IPS-NIHi7 (cell line): ENCODE data around the gene RNF138.
"Not testable (repeated sequence)": the region's sequence is repeated elsewhere in the genome, so short reads cannot be mapped to it uniquely, and the experiment has no call there.

ENCODE experiments used
- DNase-seq: peaks from one replicate; pipeline ENCODE4 v3.0.0; 2012; ENCODE audit warnings: mixed read lengths; ENCODE audit errors: extremely low spot score

RNF138 gene

DNA sequence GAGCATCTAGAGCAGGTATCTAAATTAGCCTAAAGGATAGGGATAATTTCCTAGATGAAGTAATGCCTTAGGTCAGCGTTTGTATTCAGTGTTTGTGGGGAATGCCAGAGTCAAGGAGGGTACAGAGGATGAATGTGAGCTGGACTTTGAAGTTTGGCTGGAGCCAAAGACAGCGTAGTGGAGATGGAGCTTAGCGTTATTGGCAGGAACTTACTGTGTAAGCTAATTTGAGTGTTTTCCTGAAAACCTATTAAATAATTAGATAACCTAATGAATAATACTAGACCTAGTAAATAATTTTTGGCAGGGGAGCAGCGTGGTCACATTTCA is 4.2 kb downstream of the RNF138 start:
- DNase-seq = no peak

DNA sequence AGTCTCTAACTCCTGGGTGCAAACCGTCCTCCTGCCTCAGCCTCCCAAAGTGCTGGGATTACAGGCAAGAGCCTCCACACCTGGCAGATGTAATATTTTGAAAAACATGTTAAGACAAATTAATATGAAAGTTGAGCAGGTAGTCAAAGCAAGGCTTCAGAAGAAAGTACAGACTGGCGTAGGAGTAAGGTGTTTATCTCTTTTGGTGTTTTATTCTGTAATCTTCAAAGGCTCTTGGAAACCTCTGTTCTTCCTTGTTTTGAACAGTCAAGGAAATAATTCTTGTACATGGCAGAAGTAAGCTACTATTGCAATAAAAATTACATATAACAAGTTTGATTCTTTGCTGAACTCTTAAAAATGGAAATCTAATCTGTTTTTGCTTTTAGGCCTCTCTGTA is 5.3 kb downstream of the RNF138 start:
- DNase-seq = no peak

DNA sequence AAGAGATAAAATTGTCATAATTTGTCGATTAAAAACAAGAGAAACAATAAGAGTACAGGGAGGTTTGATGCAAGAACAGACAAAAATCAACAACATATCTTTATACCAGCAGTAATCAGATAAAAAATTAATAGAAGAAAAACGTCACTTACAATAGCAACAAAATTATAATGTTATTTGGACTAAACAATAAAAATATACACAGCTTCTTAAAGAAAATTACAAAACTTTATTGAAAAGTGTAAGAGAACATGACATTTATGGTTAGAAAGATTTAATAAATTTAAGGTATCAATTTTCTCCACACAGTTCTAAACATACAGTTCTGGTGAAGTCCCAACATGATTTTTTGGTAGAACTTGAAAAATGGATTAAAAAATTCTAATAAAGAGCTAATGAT is 12.8 kb downstream of the RNF138 start:
- DNase-seq = no peak

DNA sequence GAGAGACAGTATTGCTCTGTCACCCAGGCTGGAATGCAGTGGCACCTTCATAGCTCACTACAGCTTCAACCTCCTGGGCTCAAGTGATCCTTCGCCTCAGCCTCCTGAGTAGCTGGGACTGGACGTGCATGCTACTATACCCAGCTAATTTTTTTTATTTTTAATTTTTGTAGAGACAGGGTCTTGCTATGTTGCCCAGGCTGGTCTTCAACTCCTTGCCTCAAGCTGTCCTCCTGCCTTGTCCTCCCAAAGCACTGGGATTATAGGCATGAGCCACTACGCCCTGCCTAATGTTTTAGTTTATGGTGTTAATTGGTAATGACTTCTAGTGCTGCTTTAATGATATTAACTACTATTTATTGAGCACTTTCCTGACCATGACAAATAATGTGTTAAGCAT is 18.3 kb downstream of the RNF138 start:
- no peak for DNase-seq

DNA sequence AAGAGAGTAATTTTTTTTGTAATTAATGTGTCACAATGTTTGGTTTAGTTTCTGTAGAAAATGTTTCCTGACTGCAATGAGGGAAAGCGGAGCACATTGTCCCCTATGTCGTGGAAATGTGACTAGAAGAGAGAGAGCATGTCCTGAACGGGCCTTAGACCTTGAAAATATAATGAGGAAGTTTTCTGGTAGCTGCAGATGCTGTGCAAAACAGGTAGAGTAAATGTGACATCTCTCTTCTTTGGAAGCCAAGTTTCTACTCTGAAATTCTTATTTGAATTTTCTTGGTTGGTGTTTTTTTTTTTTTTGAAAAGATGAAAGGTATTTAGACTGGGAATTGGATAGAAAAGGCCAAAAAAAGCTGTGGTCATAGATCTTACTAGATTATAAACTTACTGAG is 20.0 kb downstream of the RNF138 start:
- no peak for DNase-seq

DNA sequence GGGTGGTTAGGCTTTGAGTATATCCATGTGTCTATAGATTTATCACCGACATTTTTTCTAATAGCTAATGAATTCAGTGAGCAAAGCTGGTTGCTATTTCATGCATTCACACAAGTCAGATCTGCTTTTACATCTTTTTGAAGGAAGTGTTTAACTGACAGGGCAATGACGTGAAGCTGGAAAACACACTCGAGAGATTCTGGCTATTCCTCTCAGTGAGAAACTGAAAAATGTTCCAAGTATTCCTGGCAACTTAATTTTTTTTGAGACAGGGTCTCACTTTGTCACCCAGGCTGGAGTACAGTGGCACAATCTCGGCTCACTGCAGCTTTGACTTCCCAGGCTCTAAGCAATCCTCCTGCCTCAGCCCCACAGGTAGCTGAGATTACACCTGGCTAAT is 21.2 kb downstream of the RNF138 start:
- DNase-seq = no peak

DNA sequence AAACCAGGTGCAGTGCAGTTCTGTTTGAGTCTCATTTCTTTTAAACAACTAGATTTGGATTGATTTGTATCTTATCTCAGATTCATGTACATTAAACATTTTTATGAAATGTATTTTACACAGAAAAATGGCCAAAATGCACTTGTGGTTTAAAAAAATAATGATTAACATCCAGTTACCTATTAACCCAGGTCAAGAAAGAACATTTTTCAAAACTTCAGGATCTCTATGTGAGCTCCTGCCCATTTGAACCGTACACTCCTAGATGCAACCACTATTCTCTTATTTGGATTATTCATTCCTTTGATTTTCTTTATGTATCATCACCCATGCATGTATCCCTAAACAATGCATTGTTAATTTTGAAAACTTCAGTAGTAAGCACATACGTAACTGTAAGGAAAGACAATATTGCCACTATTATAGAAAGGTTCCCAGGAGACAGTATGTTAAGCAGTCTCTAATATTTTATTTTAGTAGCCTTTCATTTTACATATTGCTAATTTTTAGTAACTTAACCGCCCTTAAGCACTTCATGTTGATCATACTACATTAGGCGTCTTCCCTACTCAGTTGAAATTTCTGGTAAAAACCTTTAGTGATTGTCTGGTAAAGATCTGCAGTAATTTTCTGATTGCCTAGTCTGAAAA is 22.7 kb downstream of the RNF138 start:
- no peak for DNase-seq

DNA sequence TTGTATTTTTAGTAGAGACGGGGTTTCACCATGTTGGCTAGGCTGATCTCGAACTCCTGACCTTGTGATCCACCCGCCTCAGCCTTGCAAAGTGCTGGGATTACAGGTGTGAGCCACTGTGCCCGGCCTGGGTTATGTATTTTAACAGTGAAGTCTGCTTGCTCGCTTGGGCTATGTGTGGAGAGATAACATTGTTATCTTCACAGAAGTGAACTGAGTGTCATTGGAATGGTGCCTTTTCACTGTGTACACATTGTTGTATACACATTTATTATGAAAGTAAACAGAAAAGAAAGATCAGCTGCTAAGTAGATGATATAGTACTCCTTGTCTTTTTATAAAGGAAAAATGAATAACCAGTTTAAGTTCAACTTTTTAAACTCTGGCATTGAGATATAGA is 30.4 kb downstream of the RNF138 start:
- DNase-seq = no peak

DNA sequence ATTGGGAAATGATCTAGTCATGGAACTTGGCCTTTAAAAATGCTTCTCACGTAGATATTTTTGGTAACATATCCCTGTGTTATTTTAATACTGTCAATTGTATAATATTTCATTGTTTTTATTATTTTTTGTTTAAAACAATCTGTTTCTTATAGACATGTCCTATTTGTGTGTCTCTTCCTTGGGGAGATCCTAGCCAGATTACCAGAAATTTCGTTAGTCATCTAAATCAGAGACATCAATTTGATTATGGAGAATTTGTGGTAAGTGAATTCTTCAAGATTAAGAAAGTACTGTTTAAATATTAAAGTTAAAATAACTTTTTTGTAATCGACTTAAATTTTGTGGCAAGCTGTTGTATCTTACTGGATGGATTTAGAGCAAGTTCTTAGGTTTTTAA is 34.9 kb downstream of the RNF138 start:
- DNase-seq = no peak

DNA sequence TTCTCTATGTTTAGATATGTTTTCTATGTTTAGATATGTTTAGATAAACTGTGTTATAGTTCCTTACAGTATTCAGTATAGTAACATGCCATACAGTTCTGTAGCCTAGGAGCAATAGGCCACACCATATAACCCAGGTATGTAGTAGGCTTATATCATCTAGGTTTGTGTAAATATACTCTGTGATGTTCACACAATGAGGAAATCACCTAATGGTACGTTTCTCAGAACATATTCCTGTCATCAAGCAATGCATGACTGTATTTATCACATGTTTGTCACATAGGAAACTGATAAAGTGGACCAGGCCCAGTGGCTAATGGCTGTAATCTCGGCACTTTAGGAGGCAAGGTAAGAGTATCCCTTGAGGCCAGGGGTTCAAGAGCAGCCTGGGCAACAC is 44.0 kb downstream of the RNF138 start:
- DNase-seq = no peak

DNA sequence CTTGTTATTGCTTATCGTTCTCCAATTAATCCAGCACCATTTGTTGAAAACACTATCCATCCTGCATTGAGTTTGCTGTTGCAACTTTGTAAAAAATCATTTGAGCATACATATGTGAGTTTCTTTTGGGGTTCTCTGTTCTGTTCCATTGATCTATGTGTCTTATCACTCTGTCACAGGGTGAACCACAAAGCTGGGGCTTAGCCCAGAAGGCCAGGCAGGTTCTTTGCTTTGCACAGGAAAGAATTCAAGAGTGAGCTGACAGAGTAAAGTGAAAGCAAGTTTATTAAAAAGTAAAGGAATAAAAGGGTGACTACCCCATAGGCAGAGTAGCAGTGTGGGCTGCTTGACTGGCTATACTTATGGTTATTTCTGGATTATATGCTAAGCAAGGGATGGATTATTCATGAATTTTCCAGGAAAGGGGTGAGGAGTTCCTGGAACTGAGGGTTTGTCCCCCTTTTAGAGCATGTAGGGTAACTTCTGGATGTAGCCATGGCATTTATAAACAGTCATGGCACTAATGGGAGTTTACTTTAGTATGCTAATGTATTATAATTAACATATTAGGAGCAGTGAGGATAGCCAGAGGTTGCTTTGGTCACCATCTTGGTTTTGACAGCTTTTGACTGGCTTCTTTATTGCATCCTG is 46.8 kb downstream of the RNF138 start:
- no peak for DNase-seq

DNA sequence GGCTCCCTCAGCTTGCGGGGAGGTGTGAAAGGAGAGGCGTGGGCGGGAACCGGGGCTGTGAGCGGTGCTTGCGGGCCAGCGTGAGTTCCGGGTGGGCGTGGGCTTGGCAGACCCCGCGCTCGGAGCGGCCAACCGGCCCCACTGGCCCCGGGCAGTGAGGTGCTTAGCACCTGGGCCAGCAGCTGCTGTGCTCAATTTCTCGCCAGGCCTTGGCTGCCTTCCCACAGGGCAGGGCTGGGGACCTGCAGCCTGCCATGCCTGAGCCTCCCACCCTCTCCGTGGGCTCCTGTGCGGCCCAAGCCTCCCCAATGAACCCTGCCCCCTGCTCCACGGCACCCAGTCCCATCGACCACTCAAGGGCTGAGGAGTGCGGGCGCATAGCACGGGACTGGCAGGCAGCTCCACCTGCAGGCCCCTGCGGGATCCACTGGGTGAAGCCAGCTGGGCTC is 48.2 kb downstream of the RNF138 start:
- no peak for DNase-seq

DNA sequence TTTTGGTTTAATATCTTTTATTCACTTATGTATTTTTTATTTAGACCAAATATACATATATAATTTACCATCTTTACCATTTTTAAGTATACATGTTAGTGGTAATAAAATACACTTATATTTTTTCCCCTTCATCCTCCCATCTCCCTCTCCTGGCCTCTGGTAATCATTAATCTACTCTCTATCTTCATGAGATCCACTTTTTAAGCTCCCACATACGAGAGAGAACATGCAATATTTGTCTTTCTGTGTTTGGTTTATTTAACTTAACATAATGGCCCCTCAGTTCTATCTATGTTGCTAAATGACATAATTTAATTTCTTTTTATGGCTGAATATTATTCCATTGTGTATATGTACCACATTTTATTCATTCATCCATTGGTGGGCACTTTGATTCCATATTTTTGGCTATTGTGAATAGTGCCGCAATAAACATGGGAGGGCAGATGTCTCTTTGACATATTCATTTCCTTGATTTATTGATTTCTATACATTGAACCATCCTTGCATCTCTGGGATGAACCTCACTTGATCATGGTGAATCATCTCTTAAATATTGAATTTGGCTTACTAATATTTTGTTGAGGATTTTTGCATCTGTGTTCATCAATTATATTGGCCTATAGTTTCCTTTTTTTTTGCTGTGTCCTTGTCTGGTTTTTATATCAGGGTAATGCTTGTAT is 56.7 kb downstream of the RNF138 start:
- no peak for DNase-seq

DNA sequence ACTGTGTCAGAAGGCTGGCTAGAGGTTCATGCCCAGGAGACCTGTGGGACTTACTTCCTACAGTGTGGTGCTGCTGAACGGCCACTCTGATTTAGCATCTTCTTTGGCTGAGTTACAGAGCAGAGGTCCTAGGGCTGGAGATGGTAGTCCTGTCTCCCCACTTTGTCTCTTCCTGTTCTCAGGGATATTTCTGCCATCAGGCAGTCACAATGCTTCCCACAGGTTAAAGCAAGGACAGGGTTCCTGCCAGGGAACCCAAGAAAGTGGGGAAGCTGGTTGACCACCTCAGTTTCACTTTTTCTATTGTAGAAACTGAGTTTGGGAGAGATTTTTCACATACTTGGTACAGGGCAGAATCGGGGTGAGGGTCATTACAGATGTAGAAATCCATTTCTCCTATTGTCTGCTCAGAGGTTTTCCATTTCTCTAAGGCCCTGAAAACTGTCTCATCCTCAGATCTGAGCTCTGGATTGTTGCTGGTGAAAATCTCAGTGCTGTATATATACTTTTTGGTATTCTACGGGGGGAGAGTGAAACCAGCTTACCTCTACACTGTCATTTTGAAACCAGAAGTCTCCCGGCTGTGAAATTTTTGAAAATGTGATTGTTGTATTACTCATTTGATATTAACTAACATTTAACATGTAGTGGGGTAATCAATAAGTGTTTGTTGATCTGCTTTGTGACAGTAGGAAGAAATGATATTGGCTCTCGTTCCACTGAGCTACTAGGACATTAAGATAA is 61.2 kb downstream of the RNF138 start:
- DNase-seq = no peak

DNA sequence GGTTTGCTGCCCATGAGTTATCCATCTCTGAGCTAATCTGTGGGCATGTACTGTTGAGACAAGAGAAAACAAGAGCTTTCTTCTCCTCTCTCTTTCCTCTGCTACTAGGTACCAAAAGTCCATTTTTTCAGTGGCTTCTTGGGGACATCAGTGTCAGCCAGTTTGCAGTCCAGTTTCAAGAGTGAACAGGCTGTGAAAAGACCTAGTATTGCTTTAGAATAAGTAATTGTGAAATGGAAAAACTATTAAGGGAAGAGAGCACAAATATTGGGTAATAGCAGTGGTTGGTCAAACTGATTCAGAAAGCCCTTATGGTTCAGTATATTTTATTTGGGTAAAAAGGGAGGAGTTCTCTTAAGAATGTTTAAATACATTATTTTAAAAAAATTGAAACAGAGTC is 65.2 kb downstream of the RNF138 start:
- DNase-seq = no peak

DNA sequence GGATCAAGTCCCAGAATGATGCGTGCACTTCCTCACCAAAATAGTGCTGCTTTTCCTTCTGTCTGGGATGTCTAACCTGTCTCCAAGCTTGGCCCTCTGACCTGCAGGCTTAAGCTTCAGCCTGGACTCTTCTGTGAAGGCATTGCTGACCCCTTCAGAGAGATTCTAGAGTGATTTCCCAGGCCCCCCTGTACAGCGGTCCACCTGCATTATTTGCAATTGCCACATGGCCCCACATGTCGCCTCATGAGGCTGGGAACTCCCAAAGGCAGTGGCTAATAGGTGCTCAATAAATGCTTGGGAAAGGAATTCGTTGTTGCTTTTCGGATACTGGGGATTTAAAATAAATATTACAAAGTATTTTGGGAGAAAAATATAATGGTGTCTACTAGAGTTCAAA is 65.9 kb downstream of the RNF138 start:
- DNase-seq = no peak

DNA sequence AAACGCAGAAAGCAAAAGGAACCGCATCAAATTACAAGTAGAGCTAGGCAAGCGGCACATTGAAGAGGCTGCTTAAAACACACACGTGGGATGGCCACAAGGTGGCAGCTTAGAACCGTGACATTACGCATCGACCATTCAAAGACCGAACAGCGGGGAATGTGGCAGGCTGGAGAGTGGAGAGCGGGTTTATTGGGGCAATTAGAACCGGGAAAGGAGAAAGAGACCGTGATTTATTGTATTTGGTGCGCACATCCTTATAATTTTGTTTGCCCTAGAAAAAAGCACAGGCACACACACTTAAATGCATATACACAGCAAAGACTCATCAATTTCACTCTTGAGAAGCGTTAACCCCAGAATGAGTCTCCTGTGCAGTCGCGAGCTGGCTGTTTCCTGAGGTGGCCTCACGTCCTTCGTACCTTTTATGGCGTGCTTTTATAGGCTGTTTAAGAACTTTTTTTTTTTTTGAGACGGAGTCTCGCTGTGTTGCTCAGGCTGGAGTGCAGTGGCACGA is 66.5 kb downstream of the RNF138 start:
- peak; percentile 89 for DNase-seq

DNA sequence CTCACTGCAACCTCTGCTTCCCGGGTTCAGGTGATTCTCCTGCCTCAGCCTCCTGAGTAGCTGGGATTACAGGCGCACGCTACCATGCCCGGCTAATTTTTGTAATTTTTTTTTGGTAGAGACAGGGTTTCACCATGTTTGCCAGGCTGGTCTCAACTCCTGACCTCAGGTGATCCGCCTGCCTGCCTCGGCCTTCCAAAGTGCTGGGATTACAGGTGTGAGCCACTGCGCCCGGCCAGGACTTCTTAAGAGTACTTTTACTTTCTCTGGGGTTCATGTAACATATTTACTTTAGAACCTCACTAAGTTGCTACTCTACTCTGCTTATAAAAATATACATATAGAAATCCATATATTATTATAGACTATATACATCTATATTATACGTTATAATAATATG is 67.0 kb downstream of the RNF138 start:
- not testable (repeated sequence) for DNase-seq

DNA sequence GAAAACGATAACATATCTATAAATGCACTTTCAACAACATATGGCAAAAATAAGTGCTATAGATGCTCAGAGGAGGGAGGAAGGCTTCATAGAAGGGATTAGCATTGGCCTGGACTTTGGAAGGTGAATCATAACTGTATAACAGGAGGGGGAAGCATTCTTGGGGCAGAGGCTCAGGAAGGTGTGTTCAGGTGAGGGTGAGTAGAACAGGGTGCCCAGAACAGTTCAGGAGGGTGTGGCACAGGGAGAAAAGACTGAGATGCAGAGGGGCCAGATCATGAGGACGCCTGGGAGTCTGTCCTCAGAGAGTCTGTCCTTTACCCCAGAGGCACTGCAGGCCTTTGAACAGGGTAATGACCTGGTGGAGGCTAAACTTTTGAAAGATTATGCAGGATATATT is 68.9 kb downstream of the RNF138 start:
- DNase-seq = no peak

DNA sequence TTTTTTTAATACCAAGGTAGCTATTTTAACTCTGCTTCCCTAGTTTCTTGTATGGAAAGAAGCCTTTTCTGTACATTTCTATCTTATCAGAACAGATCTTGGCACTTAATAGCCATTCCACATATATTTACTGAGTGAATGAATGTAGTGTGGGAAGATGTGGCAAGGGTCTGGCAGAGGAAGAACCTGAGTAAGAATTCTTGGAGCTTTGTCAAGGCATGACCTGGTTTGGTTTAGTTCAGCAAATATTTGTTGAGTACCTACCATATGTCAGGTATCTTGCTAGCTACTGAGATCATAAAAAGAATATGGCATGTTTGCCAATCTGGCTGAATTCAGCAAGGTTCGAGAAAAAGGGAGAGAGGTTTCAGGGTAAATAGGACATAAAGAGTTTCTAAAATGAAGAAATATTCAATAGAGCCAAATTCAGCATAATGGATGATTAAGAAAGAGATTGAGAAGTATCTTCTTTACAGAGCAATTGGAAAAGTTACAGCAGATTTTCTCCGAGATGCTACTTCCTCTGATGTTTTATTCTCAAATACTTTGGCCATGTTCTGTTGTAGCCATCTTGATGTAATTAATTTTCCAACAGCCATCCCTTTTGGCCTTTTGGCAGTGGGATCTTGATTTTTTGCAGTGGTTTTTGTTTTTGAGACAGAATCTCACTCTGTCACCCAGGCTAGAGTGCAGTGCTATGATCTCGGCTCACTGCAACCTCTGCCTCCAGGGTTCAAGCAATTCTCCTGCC is 76.5 kb downstream of the RNF138 start:
- no peak for DNase-seq

DNA sequence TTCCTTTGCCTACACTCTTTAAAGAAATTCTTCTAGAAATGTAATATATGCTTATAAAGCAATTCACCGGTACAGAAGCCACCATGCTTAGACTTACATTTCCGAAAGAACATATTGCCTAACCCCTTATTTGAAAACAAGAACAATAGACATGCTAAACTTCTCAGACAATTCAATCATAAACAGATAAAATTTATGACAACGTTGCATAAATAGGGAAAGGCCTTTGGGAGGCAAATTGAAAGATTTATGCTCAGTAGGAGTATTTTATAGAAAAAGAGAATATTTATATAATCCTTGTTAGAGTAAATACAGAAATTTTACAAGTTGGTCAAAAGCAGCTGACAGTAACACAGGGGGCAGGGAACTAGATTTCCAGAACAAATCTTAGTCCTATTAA is 82.0 kb downstream of the RNF138 start:
- no peak for DNase-seq

DNA sequence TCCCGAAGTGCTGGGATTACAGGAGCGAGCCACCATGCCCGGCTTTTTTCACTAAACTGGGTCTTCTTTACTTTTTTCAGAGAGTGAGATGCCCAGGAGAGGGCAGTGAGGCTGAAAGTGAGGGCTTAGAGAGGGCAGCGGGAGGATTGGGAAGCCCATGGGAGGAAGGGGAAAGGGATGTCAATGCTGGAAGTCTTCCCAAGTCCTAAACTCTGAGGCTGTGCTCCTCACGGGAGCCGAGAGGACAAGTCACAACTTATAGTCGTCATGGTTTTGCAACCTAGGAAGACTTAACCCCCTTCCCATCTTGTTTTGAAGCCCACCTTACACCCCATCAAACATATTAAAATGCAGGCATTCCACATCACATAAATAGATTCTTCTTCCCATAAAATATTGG is 83.0 kb downstream of the RNF138 start:
- no peak for DNase-seq
